GM23248 (cell line): ENCODE measurements around the gene PLCG1.

Source experiments
- EZH2 ChIP-seq: fragments of 200-600 bp; sonication (generic); IDR thresholded peaks from 2 replicates; pipeline ENCODE4 v1.6.1; 2018; ENCODE audit warnings: antibody characterized with exemption, mild to moderate bottlenecking; ENCODE audit not compliant: insufficient read depth, poor library complexity, severe bottlenecking
- EZH2phosphoT487 ChIP-seq: fragments of 200-600 bp; sonication (generic); IDR thresholded peaks from 2 replicates; pipeline ENCODE4 v1.6.1; 2018; ENCODE audit warnings: antibody characterized with exemption, moderate library complexity, mild to moderate bottlenecking, low read depth; ENCODE audit not compliant: insufficient read depth

DNA sequence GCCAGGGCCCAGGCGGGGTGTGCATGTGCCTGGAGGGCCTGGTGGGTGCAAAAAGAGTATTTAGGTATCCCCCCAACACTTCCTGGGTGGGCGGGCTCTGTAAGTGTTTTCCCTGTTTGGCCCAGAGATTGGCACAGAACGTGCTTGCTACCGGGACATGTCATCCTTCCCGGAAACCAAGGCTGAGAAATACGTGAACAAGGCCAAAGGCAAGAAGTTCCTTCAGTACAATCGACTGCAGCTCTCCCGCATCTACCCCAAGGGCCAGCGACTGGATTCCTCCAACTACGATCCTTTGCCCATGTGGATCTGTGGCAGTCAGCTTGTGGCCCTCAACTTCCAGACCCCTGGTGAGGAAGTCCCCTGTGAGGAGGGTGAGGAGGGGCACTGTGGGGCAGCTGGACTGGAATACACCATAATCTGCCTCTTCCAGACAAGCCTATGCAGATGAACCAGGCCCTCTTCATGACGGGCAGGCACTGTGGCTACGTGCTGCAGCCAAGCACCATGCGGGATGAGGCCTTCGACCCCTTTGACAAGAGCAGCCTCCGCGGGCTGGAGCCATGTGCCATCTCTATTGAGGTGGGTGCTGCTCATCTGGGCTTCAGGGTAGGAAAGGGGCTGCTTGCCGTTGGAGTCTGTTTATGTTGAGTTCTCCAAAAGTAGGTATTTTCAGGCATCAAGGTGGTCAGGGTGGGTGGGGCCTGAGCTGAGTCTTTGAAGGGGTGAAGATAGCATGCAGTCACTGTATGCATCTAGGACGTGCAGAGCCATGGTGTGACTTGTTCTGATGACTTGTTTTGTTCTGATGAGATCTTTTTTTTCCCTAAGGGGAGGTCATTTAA lies 35.2 kb downstream of the PLCG1 start:
- TF ChIP-seq EZH2, result no peak
- TF ChIP-seq EZH2phosphoT487, result no peak
